ENCODE data around the gene ZNF445. TPM values are rescaled to one million over a fixed set of nuclear protein-coding genes. Genes with fewer than 3 reads are reported as not detected.

ZNF445 gene
- total and polyA plus RNA-seq, 2 of the 8 experiments (the other 6 are each of a cell fraction or from before 2014, with no cell fraction given) = 3.3 to 26.3 TPM

- TF ChIP-seq CHD7 (IDR thresholded peaks at IDR 0.05; ENCODE audit: insufficient replicate concordance, low read length) (no peak), GABPA (IDR thresholded peaks at IDR 0.05; ENCODE audit: borderline replicate concordance, insufficient read depth, low read length) (no peak), SIX5 (IDR thresholded peaks at IDR 0.05; ENCODE audit: low read depth, low read length) (no peak), YY1 (IDR thresholded peaks at IDR 0.05; ENCODE audit: low read depth, low read length) (no peak), RBBP5 (IDR thresholded peaks at IDR 0.05; ENCODE audit: borderline replicate concordance, low read depth, low read length) (no peak), CTBP2 (IDR thresholded peaks at IDR 0.05; ENCODE audit: borderline replicate concordance, insufficient read depth, insufficient read length, low read length) (no peak), NRF1 (IDR thresholded peaks at IDR 0.05; ENCODE audit: low read depth, low read length) (no peak), KDM1A (IDR thresholded peaks at IDR 0.05; ENCODE audit: borderline replicate concordance, low read length) (no peak), JUND (IDR thresholded peaks at IDR 0.05; ENCODE audit: low read length) (no peak), CBX8 (IDR thresholded peaks at IDR 0.05; ENCODE audit: borderline replicate concordance, low read depth, low read length) (no peak)
These were observed 41.3 kb downstream of the ZNF445 start (continued) for GRCh38 chr3:44436181-44436580.
